GM18520 (cell line): ENCODE measurements around the gene PIMREG.

Experiments used
- ATAC-seq: cut with Tn5 transposase; IDR thresholded peaks from one replicate; pipeline ENCODE4 v1.9.1; 2021; ENCODE audit not compliant: unreplicated experiment

The PIMREG gene, protein sequence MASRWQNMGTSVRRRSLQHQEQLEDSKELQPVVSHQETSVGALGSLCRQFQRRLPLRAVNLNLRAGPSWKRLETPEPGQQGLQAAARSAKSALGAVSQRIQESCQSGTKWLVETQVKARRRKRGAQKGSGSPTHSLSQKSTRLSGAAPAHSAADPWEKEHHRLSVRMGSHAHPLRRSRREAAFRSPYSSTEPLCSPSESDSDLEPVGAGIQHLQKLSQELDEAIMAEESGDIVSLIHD

DNA sequence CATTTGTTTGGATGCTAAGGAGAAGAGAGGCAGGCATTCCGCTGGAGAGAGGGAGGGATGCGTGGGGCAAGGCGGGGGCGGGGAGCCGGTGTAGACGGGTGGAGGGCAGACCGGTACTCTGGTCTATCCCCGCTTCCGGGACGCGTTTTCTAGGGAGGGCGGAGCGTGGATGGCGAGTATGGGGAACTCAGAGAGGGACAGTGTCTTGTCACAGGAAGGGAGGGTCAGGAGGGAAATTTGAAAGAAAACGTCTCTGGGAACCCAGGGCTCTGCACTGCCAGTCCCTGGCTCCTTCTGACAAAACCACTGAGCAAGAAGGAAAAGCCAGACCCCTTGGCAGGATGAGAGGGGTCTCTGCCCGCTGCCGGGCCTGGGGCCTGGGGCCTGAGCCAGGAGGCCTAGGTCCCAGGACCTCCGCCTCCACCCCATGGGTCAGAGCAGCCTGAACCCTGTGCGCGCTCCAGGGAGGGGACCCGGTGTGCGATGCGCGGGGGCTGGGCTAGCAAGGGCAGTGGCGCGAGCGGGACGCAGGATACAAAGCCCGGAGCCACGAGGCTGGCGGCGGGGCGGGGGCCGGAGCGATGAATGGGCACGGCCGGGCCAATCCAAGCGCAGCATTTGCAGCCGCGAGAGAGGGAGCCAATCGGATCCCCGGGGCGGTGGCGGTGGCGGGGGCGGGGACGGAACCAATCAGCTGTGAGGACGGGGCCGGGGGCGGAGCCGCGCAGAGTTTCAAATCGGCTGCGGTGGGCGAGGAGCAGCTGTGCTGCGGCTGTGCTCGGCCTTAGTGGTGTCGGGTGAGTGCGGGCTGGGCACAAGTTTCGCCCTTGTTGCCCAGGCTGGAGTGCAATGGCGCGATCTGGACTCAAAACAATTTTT lies at the start of gene PIMREG:
TSS of gene PIMREG (plus strand) at position 764 of the 879 bp plus-strand sequence. CDS start 656 bp downstream, outside the sequence.
- peak; percentile 71 for ATAC-seq

- ATAC-seq, result no peak
These were observed 45.3 kb upstream of the PIMREG start for GRCh38 chr17:6398955-6399354.

DNA sequence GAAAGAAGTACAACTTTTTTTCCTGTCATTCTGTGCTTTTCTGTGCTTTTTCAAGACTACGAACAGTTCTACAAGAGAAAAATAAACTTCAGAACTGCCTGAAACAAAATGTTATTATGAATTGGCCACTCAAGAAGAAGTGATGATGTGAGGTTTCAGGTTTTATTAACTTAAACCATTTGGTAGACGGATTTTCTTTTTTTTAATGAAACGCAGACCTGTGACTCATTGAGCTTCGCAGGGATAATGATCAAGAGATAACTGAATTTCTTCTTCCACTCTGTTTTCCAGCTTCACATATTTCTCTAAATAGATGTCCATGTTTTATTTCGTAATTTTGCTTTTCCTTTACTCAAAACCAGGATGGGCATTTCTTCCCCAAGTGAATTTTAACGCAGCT lies 42.0 kb upstream of the PIMREG start:
- no peak for ATAC-seq

GRCh38 chr17:6408276-6408675 lies 36.0 kb upstream of the PIMREG start:
- no peak for ATAC-seq

GRCh38 chr17:6408735-6409134 lies 35.5 kb upstream of the PIMREG start:
- no peak for ATAC-seq

GRCh38 chr17:6413065-6413464 lies 31.2 kb upstream of the PIMREG start:
- ATAC-seq, result no peak

DNA sequence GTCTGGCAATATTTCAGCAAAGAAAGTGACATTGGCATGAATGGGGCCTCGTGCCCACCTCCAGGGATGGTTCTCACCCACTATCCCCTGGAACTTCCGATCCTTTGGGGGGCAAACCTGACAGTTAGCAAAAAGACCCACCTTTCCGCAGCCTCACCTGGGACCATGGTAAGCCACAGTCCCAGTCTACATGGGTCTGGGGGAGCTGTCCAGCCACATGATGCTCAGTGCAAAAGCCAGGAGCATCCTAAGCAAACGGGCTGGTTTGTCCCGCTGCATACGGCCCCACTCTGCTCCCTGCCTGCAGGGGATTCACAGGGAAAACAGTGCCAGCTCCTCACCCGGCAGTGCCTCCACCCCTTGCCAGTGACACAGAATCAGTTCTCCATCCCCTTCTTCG lies 28.6 kb upstream of the PIMREG start:
- no peak for ATAC-seq

GRCh38 chr17:6420173-6420641 lies 24.0 kb upstream of the PIMREG start:
- no peak for ATAC-seq

DNA sequence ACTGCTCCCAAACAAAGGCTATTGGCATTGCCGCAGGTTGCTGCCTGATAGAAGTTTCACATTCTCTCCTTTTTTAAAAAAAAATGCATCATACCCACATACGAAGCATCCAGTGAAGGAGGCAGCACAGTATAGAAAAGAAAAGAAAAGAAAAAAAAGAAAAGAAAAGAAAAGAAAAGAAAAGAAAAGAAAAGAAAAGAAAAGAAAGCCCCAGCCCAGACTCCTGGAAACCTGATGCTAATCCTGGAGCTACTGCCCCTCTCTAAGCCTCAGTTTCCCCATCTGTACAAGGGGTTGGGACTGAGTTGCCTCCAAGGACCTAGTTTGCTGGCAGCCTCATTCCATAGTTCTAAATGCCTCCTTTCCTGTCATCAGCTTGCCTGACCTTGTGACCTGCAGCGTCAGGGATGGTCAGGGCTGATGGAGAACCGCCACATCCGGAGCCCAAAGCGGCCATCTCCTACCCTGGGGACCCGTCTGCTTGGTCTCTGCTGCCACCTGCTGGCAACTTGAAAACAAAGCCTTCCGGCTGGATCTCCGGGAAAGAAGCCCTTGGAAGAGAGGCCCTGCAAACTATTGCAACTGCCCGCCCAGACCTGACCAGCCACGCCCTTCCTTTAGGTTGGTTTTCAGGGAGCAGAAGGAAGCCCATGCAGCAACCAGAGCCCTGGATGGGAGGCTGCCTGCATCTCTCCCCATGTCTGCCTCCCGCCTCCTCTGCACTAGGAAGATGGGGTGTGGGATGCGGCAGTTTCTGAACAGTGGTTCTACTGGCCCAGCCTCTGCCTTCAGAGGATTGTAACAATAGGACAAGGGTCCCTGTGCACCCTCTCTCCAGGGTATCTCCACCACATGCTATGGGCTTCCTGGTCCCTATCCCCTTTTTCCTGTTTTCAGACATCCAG lies 22.3 kb upstream of the PIMREG start:
- ATAC-seq, result no peak

GRCh38 chr17:6422654-6423241 lies 21.5 kb upstream of the PIMREG start:
- no peak for ATAC-seq

DNA sequence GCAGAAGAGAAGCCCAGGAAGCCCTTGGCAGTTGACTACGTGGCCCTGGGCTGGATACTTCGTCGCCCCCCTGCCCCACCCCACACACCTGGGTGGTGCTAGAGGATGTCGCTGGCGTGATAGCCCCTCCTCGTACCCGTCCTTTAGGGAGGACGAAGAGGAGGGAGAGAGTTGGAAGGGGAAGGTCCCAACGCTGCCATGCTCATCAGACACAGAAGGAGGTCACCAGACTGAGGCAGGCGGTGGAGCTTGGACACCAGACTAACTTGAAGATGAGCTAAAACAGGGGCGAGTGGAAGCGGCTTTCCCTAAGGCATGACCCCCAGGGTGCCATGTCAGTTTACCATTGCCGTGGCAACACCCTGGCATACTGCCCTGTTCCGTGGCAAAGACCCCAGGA lies 20.3 kb upstream of the PIMREG start:
- no peak for ATAC-seq

GRCh38 chr17:6425407-6425806 lies 18.8 kb upstream of the PIMREG start:
- ATAC-seq, result no peak

GRCh38 chr17:6426356-6427101 lies 17.7 kb upstream of the PIMREG start:
- no peak for ATAC-seq

- ATAC-seq, result no peak
These were observed 16.9 kb upstream of the PIMREG start for GRCh38 chr17:6427279-6427781.

DNA sequence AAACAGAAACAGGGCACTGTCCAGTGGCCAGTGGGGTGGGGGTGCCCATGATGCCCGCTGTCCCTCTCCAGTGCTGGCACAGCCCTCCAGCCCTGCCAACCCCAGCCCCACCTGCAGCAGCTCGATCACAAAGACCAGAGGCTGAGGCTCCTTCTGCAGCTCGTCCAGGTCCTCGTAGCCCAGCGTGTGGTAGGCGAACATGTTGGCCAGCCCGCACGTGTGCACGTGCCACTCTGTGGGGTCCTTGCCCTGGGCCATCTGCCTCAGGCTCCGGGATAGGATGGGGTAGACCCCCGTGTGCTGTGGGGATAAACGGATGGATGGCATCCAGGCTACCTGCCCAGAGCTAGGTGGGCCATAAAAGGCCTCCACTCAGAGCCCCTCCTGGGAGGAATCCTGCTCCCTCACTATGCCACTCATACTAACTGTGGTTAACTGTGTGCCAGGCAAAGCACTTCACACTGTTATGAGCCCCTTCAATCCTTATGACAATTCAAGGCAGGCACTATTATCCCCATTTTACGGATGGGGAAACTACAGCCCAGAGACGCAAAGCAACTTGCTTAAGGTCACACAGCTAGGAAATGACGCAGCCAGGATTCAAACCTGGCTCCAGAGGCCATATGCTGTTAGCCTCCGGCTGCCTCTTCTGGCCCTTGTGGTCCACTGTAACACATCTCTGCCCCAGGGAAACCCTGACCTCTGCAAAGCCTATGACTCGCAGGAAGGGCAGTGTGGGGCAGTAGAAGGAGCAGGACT lies 15.9 kb upstream of the PIMREG start:
- ATAC-seq, result no peak

GRCh38 chr17:6429266-6429665 lies 15.0 kb upstream of the PIMREG start:
- ATAC-seq, result no peak

- no peak for ATAC-seq
These were observed 13.5 kb upstream of the PIMREG start for GRCh38 chr17:6430769-6431168.

- ATAC-seq, result no peak
These were observed 9.2 kb upstream of the PIMREG start, which contains the start of gene AIPL1 for GRCh38 chr17:6435051-6435450. TSS of gene AIPL1 (minus strand) at chr17:6435121. CDS start at chr17:6435104, 17 bp downstream.

- no peak for ATAC-seq
These were observed 8.3 kb upstream of the PIMREG start for GRCh38 chr17:6435968-6436367.
